HCT116 (cell line): Measurements from ENCODE around the gene BRSK2. TPM values are rescaled to one million over a fixed set of nuclear protein-coding genes. Genes with fewer than 3 reads are reported as not detected.

ENCODE experiments used
- ATAC-seq: fragments of 200-7000 bp; cut with Tn5 transposase; 2 replicates; pipeline ENCODE4 v1.9.1; 2020; ENCODE audit warnings: mild to moderate bottlenecking, moderate library complexity
- BruUV-seq: library from RNA; stranded (reverse); fragments of 400-500 nt; replicated peaks from 2 replicates; lab custom pipeline; 2021; lab: Mats Ljungman, UMichigan
- CTCF ChIA-PET: fragments of 300-600 bp; sonication (Branson Sonifier 250); formaldehyde crosslinking; loops from one replicate; lab custom pipeline; 2021; ENCODE audit warnings: antibody characterized with exemption; lab: Charles Lee
- POLR2A ChIA-PET: fragments of 300-600, 350-600 bp; sonication (Branson Sonifier 250); formaldehyde crosslinking; loops from one replicate; lab custom pipeline; 2021; ENCODE audit warnings: antibody characterized with exemption; lab: Charles Lee
- RAD21 ChIA-PET, 2 experiments: fragments of 300-600 bp; sonication (Branson Sonifier 250); formaldehyde crosslinking; loops; one replicate each; lab custom pipeline; 2023; ENCODE audit warnings: low total read pairs in 2 of 2; ENCODE audit not compliant: uncharacterized antibody in 2 of 2, unreplicated experiment in 2 of 2, low non-redundant PET in 1 of 2; lab: Charles Lee
- DNase-seq: peaks from one replicate; pipeline ENCODE4 v3.0.0-alpha.2; 2010; ENCODE audit warnings: low read depth, low spot score
- H2AFZ ChIP-seq: fragments of 200-600 bp; shearing (Covaris generic), sonication (generic); 2 replicates; pipeline ENCODE4 v1.6.1; 2017; ENCODE audit warnings: low read depth, mixed run types, mixed read lengths, antibody characterized with exemption, low read length; ENCODE audit not compliant: poor library complexity, severe bottlenecking
- H3K27ac ChIP-seq: 2 replicates; pipeline ENCODE4 v1.5.1; 2012; ENCODE audit warnings: low read depth, low read length
- H3K27me3 ChIP-seq: fragments of 200-600 bp; sonication (generic); 2 replicates; pipeline ENCODE4 v1.6.1; 2016; ENCODE audit warnings: mixed run types, low read length, mixed read lengths; ENCODE audit not compliant: insufficient read depth
- H3K36me3 ChIP-seq, 2 experiments: fragments of 200-500 bp in 1 of 2; fragments of 200-600 bp in 1 of 2; sonication (Bioruptor generic) in 1 of 2; sonication (generic) in 1 of 2; 2 replicates each; pipeline versions ENCODE4 v1.5.1 to v1.6.1; 2014 to 2016; ENCODE audit warnings: low read length in 2 of 2, inconsistent platforms in 1 of 2, mixed read lengths in 1 of 2, mixed run types in 1 of 2; ENCODE audit not compliant: insufficient read depth in 2 of 2, control insufficient read depth in 1 of 2
- H3K4me1 ChIP-seq, 2 experiments: fragments of 200-600 bp in 1 of 2; sonication (generic) in 1 of 2; 2 replicates each; pipeline versions ENCODE4 v1.5.1 to v1.6.1; 2012 to 2017; ENCODE audit warnings: low read length in 2 of 2, inconsistent platforms in 1 of 2, mild to moderate bottlenecking in 1 of 2, mixed read lengths in 1 of 2, mixed run types in 1 of 2, moderate library complexity in 1 of 2; ENCODE audit not compliant: insufficient read depth in 2 of 2, control insufficient read depth in 1 of 2
- H3K4me2 ChIP-seq: fragments of 200-600 bp; sonication (generic); 2 replicates; pipeline ENCODE4 v1.6.1; 2017; ENCODE audit warnings: mixed run types, low read length, mixed read lengths
- H3K4me3 ChIP-seq, 2 experiments: fragments of 200-600 bp in 1 of 2; sonication (generic) in 1 of 2; replicated peaks in 1 of 2; 2 replicates each; pipeline ENCODE4 v1.5.1; 2011 to 2016; ENCODE audit warnings: low read length in 2 of 2, control low read depth in 1 of 2, low read depth in 1 of 2, mild to moderate bottlenecking in 1 of 2, mixed read lengths in 1 of 2, mixed run types in 1 of 2
- H3K79me2 ChIP-seq: fragments of 200-600 bp; sonication (generic); 2 replicates; pipeline ENCODE4 v1.6.1; 2017; ENCODE audit warnings: mild to moderate bottlenecking, mixed run types, low read length, moderate library complexity, mixed read lengths; ENCODE audit not compliant: insufficient read depth
- H3K9ac ChIP-seq: fragments of 200-600 bp; sonication (generic); 2 replicates; pipeline ENCODE4 v1.6.1; 2016; ENCODE audit warnings: low read length, mixed read lengths
- H3K9me2 ChIP-seq: fragments of 200-600 bp; sonication (generic), shearing (Covaris generic); 2 replicates; pipeline ENCODE4 v1.6.1; 2017; ENCODE audit warnings: mixed run types, mild to moderate bottlenecking, moderate library complexity; ENCODE audit not compliant: insufficient read depth
- H3K9me3 ChIP-seq, 2 experiments: fragments of 200-500 bp in 1 of 2; fragments of 200-600 bp in 1 of 2; sonication (Bioruptor generic) in 1 of 2; sonication (generic) in 1 of 2; 2 replicates each; pipeline ENCODE4 v1.6.1; 2014 to 2017; ENCODE audit warnings: low read length in 2 of 2, mixed read lengths in 2 of 2, inconsistent platforms in 1 of 2, low read depth in 1 of 2, mild to moderate bottlenecking in 1 of 2, mixed run types in 1 of 2, moderate library complexity in 1 of 2; ENCODE audit not compliant: control insufficient read depth in 1 of 2, insufficient read depth in 1 of 2
- H4K20me1 ChIP-seq: fragments of 200-600 bp; sonication (generic), shearing (Covaris generic); 2 replicates; pipeline ENCODE4 v1.6.1; 2017; ENCODE audit warnings: mixed run types, mild to moderate bottlenecking, moderate library complexity; ENCODE audit not compliant: insufficient read depth
- CBX3 ChIP-seq: IDR thresholded peaks from 2 replicates; pipeline ENCODE4 v1.6.1; 2012; ENCODE audit warnings: low read depth
- CEBPB ChIP-seq: IDR thresholded peaks from 2 replicates; pipeline ENCODE4 v1.6.1; 2012; ENCODE audit warnings: low read depth
- EGR1 ChIP-seq: IDR thresholded peaks from 2 replicates; pipeline ENCODE4 v1.6.1; 2012; ENCODE audit warnings: low read depth
- ELF1 ChIP-seq: IDR thresholded peaks from 2 replicates; pipeline ENCODE4 v1.6.1; 2012; ENCODE audit warnings: low read depth, borderline replicate concordance
- EZH2phosphoT487 ChIP-seq: fragments of 200-600 bp; IDR thresholded peaks from 2 replicates; pipeline ENCODE4 v1.6.1; 2018; ENCODE audit warnings: antibody characterized with exemption, borderline replicate concordance
- FOSL1 ChIP-seq: IDR thresholded peaks from 2 replicates; pipeline ENCODE4 v1.6.1; 2012; ENCODE audit warnings: low read depth
- JUND ChIP-seq: IDR thresholded peaks from 2 replicates; pipeline ENCODE4 v1.6.1; 2012
- POLR2AphosphoS5 ChIP-seq: IDR thresholded peaks from 2 replicates; pipeline ENCODE4 v1.6.1; 2011; ENCODE audit warnings: mild to moderate bottlenecking, low read depth, low read length, moderate library complexity
- RAD21 ChIP-seq: IDR thresholded peaks from 2 replicates; pipeline ENCODE4 v1.6.1; 2012; ENCODE audit warnings: low read depth, mild to moderate bottlenecking
- SIN3A ChIP-seq: IDR thresholded peaks from 2 replicates; pipeline ENCODE4 v1.6.1; 2012; ENCODE audit warnings: low read depth
- SRF ChIP-seq: IDR thresholded peaks from 2 replicates; pipeline ENCODE4 v1.6.1; 2012; ENCODE audit warnings: low read depth
- TCF7L2 ChIP-seq: IDR thresholded peaks from 2 replicates; pipeline ENCODE4 v1.7.0; 2011; ENCODE audit warnings: borderline replicate concordance, inconsistent platforms; ENCODE audit not compliant: insufficient read depth, insufficient read length; ENCODE audit errors: extremely low read depth
- YY1 ChIP-seq: IDR thresholded peaks from 2 replicates; pipeline ENCODE4 v1.6.1; 2011; ENCODE audit warnings: low read length, low read depth, moderate library complexity, mild to moderate bottlenecking; ENCODE audit not compliant: insufficient replicate concordance; ENCODE audit errors: extremely low read depth
- ZFX ChIP-seq: fragments of 450-650 bp; IDR thresholded peaks from 2 replicates; pipeline ENCODE4 v1.6.1; 2017
- ZNF274 ChIP-seq: fragments of 200-500 bp; sonication (Bioruptor generic); IDR thresholded peaks from 2 replicates; pipeline ENCODE4 v1.6.1; 2014; ENCODE audit warnings: mild to moderate bottlenecking, low read depth, low read length, inconsistent platforms
- intact Hi-C: fragments of 100-400 bp; cut with micrococcal nuclease; formaldehyde crosslinking; loops from 2 replicates; pipeline ENCODE4 v1.10.0; 2022
- total RNA-seq: library from RNA; stranded (reverse); gene quantifications from one replicate; pipeline ENCODE4 v1.2.1, GENCODE V29; 2021; ENCODE audit not compliant: unreplicated experiment
- TF ChIP-seq, protein P1 (sequence below): IDR thresholded peaks from 2 replicates; pipeline ENCODE4 v1.6.1; 2011; ENCODE audit warnings: mild to moderate bottlenecking, low read length, moderate library complexity; ENCODE audit not compliant: insufficient replicate concordance; ENCODE audit errors: extremely low read depth
- TF ChIP-seq, protein P2 (sequence below), 3 experiments: fragments of 200-600 bp in 1 of 3; sonication (generic) in 1 of 3; IDR thresholded peaks in 2 of 3; conservative IDR thresholded peaks in 1 of 3; 2 replicates each; pipeline ENCODE4 v1.5.1; 2012 to 2017; ENCODE audit warnings: low read depth in 2 of 3, low read length in 2 of 3, antibody characterized with exemption in 1 of 3, borderline replicate concordance in 1 of 3, control low read depth in 1 of 3, mild to moderate bottlenecking in 1 of 3, mixed read lengths in 1 of 3, mixed run types in 1 of 3, moderate library complexity in 1 of 3; ENCODE audit not compliant: insufficient read depth in 1 of 3
- TF ChIP-seq, protein P3 (sequence below): IDR thresholded peaks from 2 replicates; pipeline ENCODE4 v1.6.1; 2012
- TF ChIP-seq, protein P4 (sequence below): IDR thresholded peaks from 2 replicates; pipeline ENCODE4 v1.6.1; 2012

The BRSK2 gene
- total RNA-seq, 1 experiment from 2014 or later = 14.0 TPM

DNA sequence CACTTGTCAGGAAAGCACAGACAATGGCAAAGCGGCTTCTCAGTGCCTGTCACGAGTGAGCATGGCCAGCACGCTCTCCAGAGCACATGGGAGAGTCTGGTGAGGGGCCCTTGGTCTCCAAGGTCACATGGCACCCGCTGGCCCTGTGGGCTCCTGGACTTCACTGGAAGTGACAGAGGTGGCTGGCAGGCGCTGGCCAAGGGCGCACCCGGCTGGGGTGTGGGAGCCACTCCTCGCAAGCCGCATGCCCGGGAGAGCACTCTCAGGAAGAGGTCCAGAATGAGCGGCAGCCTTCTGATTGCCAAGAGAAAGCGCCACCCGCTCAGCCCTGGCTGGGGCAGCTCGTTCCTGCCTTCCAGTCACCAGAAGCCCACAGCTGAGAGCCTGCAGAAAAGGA, 114.0 kb downstream of the BRSK2 start:
- no peak for ATAC-seq
- no TSS peak for BruUV-seq
- H3K79me2 ChIP-seq = peaks cover 21% of the 10 kb centered on the region
- ChIA-PET CTCF (no interaction called here), POLR2A (no interaction called here), RAD21 (no interaction called here)
- no peaks in the 10 kb centered on the region for H3K27me3 ChIP-seq
- H4K20me1 ChIP-seq = no peaks in the 10 kb centered on the region
- H3K4me2 ChIP-seq = no peak overlapping the region
- no peaks in the 10 kb centered on the region for H3K9me2 ChIP-seq
- H3K9ac ChIP-seq = no peak overlapping the region
- H3K4me1 ChIP-seq = no peaks in the 10 kb centered on the region
- H3K36me3 ChIP-seq = no peaks in the 10 kb centered on the region
- no peak overlapping the region for H3K27ac ChIP-seq
- no peak for DNase-seq
- no peak overlapping the region for H3K4me3 ChIP-seq
- no peak for TF ChIP-seq ZFX
- TF ChIP-seq, protein P1, sequence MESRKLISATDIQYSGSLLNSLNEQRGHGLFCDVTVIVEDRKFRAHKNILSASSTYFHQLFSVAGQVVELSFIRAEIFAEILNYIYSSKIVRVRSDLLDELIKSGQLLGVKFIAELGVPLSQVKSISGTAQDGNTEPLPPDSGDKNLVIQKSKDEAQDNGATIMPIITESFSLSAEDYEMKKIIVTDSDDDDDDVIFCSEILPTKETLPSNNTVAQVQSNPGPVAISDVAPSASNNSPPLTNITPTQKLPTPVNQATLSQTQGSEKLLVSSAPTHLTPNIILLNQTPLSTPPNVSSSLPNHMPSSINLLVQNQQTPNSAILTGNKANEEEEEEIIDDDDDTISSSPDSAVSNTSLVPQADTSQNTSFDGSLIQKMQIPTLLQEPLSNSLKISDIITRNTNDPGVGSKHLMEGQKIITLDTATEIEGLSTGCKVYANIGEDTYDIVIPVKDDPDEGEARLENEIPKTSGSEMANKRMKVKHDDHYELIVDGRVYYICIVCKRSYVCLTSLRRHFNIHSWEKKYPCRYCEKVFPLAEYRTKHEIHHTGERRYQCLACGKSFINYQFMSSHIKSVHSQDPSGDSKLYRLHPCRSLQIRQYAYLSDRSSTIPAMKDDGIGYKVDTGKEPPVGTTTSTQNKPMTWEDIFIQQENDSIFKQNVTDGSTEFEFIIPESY = no peak
- TF ChIP-seq EGR1 = no peak
- TF ChIP-seq, protein P2, sequence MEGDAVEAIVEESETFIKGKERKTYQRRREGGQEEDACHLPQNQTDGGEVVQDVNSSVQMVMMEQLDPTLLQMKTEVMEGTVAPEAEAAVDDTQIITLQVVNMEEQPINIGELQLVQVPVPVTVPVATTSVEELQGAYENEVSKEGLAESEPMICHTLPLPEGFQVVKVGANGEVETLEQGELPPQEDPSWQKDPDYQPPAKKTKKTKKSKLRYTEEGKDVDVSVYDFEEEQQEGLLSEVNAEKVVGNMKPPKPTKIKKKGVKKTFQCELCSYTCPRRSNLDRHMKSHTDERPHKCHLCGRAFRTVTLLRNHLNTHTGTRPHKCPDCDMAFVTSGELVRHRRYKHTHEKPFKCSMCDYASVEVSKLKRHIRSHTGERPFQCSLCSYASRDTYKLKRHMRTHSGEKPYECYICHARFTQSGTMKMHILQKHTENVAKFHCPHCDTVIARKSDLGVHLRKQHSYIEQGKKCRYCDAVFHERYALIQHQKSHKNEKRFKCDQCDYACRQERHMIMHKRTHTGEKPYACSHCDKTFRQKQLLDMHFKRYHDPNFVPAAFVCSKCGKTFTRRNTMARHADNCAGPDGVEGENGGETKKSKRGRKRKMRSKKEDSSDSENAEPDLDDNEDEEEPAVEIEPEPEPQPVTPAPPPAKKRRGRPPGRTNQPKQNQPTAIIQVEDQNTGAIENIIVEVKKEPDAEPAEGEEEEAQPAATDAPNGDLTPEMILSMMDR (IDR thresholded peaks at IDR 0.05 in 2 of 3, conservative IDR thresholded peaks at IDR 0.05 in 1 of 3; ENCODE audit: borderline replicate concordance in 1 of 3, insufficient read depth in 1 of 3, low read depth in 2 of 3, low read length in 2 of 3) = no peak
- no peak for TF ChIP-seq EZH2phosphoT487
- no peak for TF ChIP-seq SRF
- TF ChIP-seq, protein P3, sequence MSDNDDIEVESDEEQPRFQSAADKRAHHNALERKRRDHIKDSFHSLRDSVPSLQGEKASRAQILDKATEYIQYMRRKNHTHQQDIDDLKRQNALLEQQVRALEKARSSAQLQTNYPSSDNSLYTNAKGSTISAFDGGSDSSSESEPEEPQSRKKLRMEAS = no peak
- no peak for TF ChIP-seq YY1
- TF ChIP-seq POLR2AphosphoS5 = no peak
- TF ChIP-seq CBX3 = no peak
- no peak for TF ChIP-seq RAD21
- no peak for TF ChIP-seq FOSL1
- no peak for TF ChIP-seq ELF1
- no peak for TF ChIP-seq JUND
- TF ChIP-seq CEBPB = no peak
- TF ChIP-seq ZNF274 = no peak
- no peak for TF ChIP-seq SIN3A
- no peak for TF ChIP-seq TCF7L2
- TF ChIP-seq, protein P4, sequence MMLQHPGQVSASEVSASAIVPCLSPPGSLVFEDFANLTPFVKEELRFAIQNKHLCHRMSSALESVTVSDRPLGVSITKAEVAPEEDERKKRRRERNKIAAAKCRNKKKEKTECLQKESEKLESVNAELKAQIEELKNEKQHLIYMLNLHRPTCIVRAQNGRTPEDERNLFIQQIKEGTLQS = no peak
- TF ChIP-seq, all 23 proteins: peak for 0
- intact Hi-C loops = no loop called here
- H2AFZ ChIP-seq = no peak overlapping the region
- H3K9me3 ChIP-seq = peaks cover 0 to 8% of the 10 kb centered on the region in 2 experiments; a peak in 1 of 4 replicates
